Astrocyte (in vitro differentiated cells and primary cell): ENCODE results near the gene SLC25A3.

Experiments used
- CTCF ChIP-seq: IDR thresholded peaks from 2 replicates; pipeline ENCODE4 v1.5.1; 2011; ENCODE audit warnings: low read depth, mild to moderate bottlenecking, inconsistent platforms, low read length, moderate library complexity; ENCODE audit not compliant: insufficient read depth
- EZH2 ChIP-seq: IDR thresholded peaks from 2 replicates; pipeline ENCODE4 v1.6.1; 2012; ENCODE audit warnings: mild to moderate bottlenecking, low read length, inconsistent platforms; ENCODE audit not compliant: insufficient read depth

- TF ChIP-seq CTCF, result no peak
- no peak for TF ChIP-seq EZH2
These were observed 12.8 kb upstream of the SLC25A3 start for GRCh38 chr12:98580695-98581094.
